Caki2 (cell line): Measurements from ENCODE around the gene KLHL3. TPM values are rescaled to one million over a fixed set of nuclear protein-coding genes. Genes with fewer than 3 reads are reported as not detected.

ENCODE experiments used
- DNase-seq: peaks from one replicate; pipeline ENCODE4 v3.0.0-alpha.2; 2015; ENCODE audit warnings: low read depth
- in situ Hi-C: cut with HindIII; loops from 2 replicates; pipeline ENCODE4 v1.10.0; 2016; ENCODE audit warnings: low sequenced_read_pairs, low pct_unique_long_range_greater_than_20kb, mixed read lengths
- total RNA-seq: library from RNA; depleted of rRNA; stranded (reverse); fragments of >200 nt; shearing (Covaris generic); gene quantifications from 2 replicates; pipeline ENCODE4 v1.2.3, GENCODE V29; 2014; ENCODE audit warnings: low replicate concordance

Gene KLHL3
- total RNA-seq, 1 experiment from 2014 or later = not detected

DNA sequence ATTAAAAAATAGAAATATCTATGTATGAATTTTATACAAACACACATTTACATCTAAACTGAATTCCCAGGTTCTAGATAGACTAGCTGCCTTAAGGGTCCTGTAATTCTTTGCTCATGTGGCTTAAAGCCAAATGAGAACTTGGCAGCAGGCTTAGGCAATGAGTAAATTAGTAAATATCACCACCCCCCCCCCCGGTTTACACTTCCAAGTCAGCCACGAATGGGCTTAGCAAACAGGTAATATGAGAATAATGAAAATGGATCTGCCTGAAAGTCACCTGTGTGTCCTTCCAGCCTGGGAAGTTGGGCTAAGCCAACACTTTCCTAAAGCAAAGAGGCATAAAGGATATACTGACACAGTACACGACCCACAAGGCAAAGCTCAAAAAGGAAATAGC lies 108.6 kb downstream of the KLHL3 start:
- no peak for DNase-seq
- in situ Hi-C loops = no loop called here

DNA sequence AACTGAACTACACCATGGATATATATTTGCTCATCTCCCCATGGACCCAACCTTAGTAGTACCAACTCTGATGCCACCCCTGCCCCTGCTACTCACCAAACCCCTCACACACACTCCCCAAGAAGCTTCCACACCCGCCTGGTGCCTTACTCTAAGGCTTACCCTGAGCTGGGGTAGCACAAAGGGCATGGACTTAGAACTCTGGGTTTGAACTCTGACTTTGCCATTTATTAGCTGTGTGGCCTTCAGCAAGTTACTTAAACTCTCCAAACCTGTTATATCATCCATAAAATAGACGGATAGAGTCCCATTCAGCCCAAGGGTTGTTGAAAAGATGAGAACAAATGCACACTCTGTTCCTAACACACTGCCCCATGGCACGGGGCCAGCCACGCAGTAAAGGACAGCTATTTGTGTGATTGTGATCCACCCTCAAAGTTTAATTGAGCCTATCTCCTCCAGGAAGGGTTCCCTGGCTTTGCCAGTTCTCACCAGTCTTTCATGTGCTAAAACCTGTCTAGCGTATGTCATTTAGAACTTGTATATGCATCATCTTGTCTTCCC lies 111.0 kb downstream of the KLHL3 start:
- in situ Hi-C loops = no loop called here
- no peak for DNase-seq

DNA sequence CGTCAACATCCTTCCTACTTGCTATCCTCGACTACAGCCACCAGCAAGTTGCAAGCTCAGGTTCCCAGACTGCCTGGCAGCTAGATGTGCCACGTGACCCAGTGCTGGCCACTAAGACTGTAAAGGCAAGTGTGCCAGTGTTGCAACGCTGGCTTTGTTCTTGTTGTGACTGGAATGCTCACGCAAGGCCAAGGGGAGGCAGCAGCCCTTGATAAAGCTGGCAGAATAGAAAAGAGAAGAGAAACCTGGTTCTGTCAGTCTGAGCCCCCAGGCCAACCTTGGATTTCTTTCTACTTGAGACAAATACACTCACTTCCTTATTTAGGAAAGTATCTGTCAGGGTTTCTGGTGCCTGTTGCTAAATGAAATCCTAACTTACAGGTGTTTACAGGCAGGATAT lies 113.0 kb downstream of the KLHL3 start:
- no peak for DNase-seq
- in situ Hi-C loops = no loop called here

DNA sequence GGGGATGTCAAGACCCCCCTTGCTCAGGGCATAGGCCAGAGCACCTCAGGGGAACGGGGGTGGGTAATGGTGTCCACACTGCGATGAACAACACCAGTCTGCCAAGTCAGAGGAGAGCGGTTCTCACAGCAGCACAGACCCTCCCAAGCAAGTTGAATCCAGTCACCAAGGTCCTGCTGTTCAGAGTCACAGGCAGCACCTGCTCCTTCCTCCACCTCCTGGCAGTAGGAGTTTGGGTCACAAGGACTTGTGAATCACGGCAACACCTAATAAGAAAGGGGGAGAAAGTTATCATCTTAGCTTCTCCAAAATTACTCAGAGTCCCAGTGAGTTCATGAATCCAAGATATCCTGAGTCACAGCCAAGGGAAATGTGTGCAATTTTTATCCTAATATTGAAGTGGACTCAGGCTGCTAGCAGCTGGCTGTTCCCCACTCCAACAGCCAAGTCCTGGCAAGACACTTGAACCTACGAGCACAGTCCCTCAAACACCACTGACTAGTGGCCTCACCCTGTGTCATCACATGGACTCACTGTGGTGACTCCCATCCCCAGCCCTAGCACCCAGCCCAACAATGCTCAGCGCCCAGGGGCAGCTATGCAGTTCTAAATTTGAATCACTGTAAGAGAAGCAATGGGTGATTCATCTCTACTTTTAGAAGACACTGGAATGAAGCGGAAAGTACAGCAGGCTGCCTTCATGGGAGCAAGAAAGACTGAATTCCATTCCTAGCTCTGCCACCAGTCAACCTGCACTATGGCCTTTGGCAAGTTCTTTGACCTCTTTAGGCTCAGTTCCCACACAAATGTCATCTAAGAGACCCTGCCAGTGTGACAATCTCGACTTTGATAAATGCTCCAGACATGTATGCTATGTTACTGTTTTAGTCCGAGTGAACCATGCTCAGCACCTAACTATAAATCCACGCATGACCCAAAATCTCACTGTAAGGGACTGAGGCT lies 113.7 kb downstream of the KLHL3 start:
- in situ Hi-C loops = no loop called here
- DNase-seq = no peak

DNA sequence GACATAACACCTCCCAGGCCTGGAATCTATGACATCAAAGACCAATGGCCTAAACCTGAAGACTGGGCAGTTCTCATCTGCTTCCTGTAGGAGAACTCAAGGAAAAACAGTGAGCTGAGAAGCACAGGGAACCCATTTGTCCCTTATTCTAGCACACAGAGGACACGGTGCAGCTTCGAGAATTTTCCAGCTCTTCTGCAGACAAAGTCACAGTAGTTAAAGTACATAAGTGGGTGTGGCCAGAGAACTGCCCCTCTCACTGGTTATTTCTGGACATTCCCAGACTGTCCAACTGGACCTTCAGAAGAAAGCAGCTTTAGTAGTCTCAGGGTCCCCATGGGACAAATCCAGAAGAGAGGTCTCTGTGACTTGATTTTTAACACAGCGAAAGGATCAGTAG lies 114.6 kb downstream of the KLHL3 start:
- in situ Hi-C loops = no loop called here
- DNase-seq = no peak

DNA sequence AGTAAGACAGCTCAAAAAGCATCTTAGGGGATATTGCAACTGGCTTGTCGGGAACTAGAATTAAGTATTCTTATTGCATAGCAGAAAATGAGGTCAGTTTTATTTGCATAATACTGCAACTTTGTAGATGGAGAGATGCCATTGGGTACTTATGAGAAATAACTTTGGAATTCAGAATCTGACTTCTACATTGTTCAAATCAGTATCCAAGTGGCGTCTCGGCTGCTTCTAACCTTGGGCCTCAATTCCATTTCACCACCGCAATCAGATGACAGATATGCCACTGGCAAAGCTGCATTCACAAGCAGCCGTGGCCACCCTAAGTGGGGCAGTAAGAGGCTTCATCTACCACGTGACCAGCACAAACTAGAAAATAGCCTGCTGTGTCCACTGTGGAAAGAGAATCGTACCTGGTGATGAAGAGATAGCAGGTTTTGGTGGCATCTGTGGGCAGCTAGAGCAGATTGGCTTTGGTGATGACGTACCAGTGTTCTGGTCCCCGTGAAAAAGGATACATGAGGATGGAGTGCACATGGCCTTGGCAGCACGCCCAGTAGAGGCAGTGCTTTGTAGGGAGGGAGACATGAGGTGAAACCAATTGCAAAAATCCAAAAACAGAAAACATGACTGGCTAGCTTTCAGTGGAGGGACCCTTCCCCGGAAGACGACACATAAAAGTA lies 116.6 kb downstream of the KLHL3 start:
- in situ Hi-C loops = no loop called here
- no peak for DNase-seq

DNA sequence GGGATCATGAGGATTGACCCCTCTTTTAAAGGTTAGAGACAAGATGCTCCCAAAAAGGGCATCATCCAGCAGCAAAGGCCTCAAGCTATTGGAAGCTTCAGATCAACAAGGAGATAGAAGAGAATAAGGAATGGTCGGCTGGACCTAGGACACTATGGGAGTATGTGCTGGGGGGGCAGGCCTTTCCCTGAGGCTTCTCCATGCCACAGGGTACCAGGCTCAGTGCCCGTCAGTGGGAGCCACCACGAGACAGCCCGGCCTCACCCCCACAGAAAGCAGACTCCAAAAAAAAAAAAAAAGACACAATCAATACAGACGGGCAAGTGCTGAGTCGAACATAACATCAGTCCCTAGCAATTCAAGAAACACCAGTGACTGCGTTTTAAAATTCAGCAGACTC lies 117.4 kb downstream of the KLHL3 start:
- DNase-seq = no peak
- in situ Hi-C loops = no loop called here

DNA sequence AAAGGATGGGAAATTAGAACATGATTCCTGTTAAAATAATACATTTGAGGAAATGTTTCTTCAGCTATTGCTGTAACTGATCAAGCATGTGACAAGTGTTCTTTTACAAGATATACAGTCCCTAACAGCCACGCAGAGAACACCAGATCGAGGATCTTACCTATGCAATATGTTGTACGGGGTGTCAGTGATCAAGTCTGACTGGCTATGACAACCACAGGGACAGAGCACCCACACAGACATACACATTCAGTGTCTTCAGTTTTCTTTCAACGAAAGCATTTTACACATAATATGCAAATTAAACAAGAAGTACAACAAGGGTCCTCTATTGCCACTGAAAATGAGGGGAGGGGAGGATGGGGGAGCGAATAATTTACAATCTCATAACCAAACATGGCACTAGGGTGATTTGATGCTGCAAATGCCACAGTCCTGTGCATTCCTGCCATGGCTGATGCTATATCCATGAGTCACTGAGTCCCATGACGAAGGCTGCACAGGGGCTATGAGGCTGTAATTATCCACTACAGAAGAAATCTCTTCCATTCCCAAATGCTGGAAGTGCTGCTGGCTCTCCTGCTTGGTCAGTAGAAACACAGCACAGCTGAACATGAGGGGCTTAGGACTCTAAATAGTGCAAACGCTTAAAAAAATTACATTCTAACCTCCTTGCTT lies 118.2 kb downstream of the KLHL3 start:
- in situ Hi-C loops = no loop called here
- DNase-seq = peak; percentile 30

DNA sequence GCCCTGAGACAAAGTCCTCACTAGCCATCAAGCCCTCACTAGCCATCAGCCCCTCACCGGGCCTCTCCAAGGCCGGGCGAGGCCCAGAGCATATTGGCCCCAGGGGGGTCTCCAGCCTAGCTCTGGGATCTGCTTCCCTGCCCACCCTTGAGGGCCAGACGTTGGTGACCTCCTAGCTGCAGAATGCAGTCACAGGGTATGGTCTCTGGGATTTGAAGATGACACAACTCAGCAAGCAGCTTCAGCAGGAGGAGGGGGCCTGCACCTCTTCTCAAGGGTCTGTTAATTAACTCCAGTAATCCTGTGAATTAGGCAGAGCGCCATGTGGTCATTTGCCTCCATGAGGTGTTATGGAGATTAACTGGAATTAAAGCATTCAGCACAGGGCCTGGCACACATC lies 119.8 kb downstream of the KLHL3 start:
- in situ Hi-C loops = no loop called here
- DNase-seq = no peak

DNA sequence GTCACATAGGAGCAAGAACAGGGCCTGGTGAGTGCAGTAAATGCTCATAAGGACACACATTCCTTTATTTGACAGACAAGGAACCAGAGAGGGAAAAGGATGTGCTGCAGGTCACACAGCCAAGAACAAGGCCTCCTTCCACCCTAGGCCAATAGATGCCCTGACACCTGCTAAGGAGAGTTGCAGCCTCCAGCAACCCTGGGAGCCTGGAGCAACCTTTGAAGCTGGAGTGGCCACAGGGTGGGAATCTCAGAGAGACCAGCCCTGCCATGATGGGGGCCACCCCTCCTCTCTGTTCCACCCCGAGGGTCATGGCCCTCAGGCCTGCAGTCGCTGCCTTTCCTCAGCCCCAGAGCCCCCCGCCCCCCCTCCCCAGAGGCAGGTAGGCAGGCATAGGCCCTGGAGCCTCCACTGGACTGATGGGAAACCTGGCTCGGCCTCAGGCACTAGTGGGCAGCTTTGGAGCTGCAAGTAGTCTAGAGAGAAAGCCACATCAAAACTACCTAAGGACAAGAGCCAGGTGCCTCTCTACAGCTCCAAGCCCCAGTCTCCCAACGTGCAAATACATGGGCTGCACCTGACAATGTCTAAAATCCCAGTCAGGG lies 120.6 kb downstream of the KLHL3 start:
- no peak for DNase-seq
- in situ Hi-C loops = no loop called here

DNA sequence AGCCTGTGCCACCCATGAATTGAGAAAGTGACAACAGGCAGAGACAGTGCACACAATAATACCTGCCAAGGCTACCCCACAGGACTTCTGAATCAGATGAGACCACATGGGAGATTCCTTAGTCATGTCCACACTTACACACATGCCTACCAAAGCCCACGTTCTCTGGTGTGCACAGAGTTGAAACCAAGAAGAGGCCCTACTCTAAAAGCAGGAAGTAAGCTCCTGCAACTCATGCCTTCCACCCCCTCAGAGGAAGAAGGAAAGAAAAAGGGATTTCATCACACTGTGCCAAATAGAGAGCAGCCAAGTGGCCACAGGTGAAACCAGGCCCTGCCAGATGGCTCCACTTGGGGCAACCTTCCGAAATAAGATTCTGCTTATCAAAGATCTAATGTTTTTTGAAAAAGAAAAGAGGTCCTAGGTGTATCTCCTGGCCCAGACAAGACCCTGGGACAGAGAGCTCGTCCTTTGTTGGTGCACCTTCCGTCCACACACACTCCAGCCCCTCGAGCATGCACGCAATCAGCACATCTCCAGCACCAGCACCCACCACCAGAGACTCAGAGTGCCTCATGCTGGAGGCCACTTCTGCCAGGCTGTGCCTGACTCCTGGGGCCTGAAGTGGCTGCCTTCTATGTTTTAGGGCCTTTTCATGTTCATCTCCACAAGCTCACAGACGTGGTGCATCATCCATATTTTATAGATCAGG lies 122.2 kb downstream of the KLHL3 start:
- in situ Hi-C loops = no loop called here

DNA sequence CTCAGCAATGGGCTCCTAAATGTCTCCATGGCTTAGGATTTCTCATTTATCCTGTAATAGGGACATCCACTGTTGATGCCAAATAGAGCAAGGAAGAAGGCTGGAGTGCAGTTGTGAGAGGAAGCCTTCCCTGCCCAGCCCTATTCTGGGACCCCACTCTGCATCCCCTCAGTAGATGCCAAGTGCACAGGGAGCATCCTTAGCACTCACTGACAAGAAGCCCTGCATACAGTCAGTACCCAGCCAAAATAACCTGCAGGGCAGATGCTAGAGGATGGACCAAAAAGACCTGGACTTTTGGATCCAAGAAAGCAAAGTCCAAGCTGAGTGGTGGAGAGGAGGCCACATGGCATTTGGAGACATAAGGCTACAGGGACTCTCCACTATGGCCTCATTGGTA lies 123.3 kb downstream of the KLHL3 start:
- no peak for DNase-seq
- in situ Hi-C loops = no loop called here

More for the DNA sequence above, 122.2 kb downstream of the KLHL3 start:
- DNase-seq = no peak

DNA sequence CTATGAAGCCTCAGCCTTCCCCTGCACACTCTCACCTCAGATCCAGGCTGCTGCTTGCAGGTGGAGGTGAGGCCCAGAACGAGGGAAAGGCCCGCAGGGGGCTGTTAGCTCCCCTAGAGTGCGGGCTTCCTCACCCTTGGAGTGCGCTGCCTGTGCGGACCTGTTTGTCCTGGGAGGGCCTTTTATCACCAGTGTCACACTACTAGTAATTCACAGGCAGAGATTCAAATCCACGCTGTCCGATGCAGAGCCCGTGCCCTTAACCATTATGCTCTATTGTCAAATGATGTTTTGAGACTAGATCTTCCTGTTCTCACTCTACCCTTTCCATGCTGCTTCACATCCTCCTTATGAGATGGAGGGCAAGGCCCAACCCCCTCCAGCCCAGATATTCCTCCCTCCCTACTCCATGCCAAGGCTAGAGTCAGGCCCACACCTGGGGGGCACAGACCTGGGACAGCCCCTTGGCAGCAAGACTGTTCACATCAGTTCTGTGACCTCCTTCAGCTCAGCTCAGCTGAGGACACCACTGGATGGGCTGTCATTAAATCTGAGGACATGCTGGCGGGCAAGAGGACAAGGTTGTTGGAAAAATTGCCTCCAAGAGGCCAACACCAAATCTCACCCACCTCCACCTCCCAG lies 124.0 kb downstream of the KLHL3 start:
- no peak for DNase-seq
- in situ Hi-C loops = no loop called here

DNA sequence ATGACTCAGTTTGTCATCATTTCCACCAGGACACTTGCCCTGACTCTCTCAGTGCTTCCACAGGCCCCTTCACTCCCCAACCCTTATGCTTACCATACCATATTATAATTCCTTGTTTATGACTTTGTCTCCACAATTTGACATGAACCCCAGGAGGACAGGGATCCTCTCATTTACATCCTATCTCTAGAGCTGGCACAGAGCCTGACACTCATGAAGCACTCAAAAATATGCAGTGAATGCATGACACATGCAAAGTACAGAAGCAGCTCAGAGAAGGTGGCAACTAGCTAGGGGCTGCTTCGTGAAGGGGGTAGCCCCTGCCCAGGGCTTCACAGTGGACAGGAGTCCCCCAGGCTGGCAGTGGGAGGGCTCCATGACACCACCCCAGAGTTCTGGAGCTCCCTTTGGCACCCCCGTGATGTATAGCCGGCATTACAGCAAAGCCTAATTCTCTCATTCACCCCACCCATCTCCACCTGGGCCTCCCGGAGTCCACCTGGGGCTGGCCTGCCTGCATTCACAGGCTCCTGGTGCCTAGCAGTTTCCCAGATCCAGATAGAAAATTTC lies 124.8 kb downstream of the KLHL3 start:
- in situ Hi-C loops = no loop called here
- DNase-seq = no peak

DNA sequence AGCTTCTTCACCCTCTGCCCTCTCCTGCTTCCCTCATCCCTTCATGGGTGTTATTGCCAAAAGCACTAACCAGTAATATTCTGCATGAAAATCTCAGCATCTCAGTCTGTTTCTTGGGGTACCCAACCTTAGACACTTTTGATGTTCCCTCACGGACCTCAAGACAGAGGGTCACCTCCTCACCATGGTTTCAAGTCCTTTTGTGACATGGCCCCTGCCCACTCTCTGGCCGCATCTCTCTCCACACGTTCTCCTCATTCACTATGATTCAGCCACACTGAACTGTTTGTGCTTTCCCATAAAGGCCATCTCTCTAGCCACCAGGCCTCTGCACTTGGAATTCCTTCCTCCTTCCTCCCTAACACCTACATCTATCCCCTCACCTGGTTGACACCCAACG lies 125.3 kb downstream of the KLHL3 start:
- in situ Hi-C loops = no loop called here
- DNase-seq = no peak

DNA sequence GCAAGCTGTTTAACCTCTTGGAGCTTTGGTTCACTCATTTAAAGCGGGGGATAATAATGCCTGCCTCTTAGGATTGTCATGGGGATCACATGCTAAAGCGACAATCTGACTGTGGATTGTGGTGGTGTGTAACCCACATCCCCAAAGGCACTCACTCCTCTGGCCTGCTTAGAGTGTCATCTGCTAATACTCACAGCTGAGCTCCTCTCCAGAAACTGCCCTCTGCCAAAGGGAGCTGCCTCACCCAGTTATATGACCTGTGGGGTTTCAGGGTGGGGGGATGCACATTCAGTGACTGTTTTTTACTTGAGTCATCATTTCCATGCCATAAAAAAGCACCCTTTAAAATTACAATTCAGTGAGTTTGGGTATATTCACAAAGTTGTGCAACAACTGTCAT lies 126.8 kb downstream of the KLHL3 start:
- DNase-seq = no peak
- in situ Hi-C loops = no loop called here

DNA sequence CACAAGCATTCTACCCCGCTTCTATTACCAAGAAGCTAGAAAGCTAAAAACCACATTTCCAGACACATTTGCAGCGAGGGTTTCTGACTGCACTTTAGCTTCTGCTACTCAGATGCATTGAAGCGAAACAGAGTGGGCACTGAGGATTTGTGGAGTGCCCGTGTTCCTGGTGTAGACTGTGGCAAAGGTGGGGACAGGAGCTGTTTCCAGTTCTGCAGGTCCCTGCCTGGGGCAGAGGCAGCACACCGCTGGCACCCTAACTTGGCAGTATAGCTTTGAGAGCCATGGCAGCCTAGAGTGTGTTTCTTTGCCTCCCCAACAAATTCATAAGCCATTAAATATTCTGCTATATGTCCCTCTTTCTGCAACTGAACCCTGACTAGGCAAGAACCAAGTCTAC lies 128.1 kb downstream of the KLHL3 start:
- in situ Hi-C loops = no loop called here
- DNase-seq = no peak
